Measurements from ENCODE around the gene FHAD1.
"Not testable (repeated sequence)": the region's sequence is repeated elsewhere in the genome, so short reads cannot be mapped to it uniquely, and the experiment has no call there.

FHAD1 gene

GRCh38 chr1:15424146-15424667 lies 177.2 kb downstream of the FHAD1 start:
- no peak for DNase-seq

DNA sequence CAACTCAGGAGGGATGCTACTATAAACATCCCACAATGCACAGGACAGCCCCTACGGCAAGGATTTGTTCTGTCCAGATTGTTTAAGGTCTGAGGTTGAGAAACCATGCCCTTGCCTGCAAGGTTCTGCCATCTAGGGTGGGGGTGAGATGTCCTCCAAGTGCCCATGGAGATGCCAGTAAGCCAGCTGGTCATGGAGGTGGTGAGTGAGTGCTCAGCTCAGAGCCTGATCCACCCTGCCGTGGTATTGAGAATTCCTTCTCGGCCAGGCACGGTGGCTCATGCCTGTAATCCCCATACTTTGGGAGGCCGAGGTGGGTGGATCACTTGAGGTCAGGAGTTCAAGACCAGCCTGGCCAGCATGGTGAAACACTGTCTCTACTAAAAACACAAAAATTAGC lies 178.0 kb downstream of the FHAD1 start:
- no peak for DNase-seq

DNA sequence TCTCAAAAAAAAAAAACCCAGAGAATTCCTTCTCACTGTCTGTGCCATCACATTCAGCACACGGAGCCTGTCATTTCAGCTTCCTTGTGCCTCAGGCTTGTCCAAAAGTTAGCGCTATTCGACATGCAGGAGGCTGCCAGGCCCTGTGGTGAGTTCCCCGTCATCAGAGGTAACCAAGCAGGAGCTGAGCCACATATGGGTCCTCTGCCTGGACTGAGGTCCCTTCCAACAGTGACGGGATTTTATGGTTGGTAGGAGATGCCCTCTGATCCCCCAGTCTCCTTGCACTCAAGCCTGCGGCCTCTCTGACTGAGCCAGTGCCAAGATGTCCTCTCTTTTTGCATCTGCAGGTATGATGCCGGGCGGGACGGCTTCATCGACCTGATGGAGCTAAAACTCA lies 178.5 kb downstream of the FHAD1 start:
- DNase-seq, result no peak

DNA sequence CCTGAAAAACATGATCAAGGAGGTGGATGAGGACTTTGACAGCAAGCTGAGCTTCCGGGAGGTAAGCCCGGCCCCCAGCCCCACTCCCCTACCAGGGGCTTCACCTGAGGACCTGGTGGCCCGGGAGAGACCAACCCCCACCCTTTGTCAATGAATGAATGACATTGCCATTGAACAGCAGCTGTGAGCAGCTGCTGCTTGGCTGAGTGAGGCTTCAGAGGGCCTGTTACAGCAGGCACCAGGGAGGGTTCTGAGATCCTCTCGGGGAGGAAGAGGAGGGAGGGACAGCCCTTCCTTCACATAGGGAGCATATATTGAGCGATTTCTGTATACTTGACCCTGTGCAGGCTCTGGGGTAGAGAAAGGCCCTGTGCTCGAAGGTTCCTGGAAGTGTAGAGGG lies 178.9 kb downstream of the FHAD1 start:
- no peak for DNase-seq

GRCh38 chr1:15426492-15427279 lies 179.7 kb downstream of the FHAD1 start:
- no peak for DNase-seq

- DNase-seq, result no peak
These were observed 180.2 kb downstream of the FHAD1 start for GRCh38 chr1:15427280-15427666.

DNA sequence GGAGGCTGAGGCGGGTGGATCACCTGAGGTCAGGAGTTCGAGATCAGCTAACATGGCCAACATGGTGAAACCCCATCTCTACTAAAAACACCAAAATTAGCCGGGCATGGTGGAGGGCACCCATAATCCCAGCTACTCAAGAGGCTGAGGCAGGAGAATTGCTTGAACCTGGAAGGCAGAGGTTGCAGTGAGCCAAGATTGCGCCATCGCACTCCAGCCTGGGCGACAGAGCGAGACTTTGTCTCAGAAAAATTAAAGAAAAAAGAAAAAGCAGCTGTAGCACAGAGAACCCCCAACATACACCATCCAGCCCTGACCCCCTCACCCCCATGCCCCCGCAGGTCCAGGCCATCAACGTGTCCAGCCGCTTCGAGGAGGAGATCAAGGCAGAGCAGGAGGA lies 181.2 kb downstream of the FHAD1 start:
- not testable (repeated sequence) for DNase-seq

DNA sequence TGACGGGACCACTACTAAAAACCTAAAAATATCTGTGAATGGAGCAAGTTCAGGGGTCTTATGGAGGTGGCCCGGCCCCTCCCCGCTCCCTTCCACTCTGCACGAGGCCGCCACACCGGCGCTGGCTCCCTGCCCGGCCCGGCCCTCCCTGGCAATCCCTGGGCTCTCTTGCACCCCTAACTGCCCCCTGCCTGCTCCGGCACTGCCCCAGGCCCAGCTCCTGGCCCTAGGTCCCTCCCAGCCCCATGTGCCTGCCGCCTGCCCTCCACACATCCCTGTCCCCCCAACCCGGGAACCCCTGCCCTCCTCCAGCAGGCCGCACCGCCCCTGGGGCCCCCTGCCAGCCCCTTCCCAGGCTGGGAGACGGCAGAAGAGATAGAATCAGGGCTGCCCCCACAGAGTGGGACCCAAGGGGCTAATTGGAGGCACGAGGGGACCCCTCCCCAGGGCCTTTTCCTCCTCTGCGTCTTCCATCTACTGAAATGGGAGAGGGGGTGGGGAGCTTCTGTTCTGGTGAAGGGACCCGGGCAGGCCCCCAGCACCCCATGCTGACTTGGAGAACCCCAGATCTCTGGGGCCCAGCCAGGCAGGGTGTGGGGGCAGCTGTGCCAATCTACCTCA lies 181.9 kb downstream of the FHAD1 start:
- DNase-seq, result no peak

GRCh38 chr1:15429701-15430149 lies 182.7 kb downstream of the FHAD1 start:
- no peak for DNase-seq

- no peak for DNase-seq
These were observed 184.0 kb downstream of the FHAD1 start for GRCh38 chr1:15430787-15431570.

DNA sequence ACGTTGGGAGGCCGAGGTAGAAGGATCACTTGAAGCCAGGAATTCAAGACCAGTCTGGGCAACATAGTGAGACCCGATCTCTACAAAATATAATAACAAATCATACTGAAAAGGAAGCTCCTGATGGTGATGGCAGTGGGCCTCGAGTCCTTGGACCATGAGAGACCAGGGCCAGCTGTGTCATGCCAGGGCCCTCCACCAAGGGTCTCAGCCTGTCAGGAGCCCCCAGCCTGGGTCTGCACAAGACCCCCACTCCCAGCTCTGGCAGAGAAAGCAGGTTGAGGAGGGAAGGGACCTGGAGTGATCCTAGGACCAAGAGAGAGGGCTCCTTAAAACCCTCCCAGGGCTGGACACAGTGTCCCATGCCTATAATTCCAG lies 184.5 kb downstream of the FHAD1 start:
- no peak for DNase-seq

DNA sequence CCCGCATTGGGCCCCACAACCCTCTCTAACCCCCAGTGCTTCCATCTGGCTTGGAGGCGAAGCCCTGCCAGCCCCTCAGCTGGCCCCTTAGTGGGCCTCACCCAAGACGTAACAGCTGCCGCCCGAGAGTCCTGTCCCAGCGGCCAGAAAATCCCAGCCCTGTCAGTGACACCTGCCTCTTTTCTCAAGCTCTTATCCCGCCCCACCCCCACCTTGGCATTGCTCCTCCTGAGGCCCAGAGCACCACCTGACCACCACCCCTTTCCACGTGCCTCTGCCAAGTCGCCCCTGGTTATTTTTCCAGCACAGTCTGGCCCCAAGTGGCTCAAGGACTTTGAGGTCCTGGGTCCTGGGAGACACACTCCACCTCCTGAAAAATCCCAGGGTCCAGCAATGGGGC lies 185.3 kb downstream of the FHAD1 start:
- no peak for DNase-seq

DNA sequence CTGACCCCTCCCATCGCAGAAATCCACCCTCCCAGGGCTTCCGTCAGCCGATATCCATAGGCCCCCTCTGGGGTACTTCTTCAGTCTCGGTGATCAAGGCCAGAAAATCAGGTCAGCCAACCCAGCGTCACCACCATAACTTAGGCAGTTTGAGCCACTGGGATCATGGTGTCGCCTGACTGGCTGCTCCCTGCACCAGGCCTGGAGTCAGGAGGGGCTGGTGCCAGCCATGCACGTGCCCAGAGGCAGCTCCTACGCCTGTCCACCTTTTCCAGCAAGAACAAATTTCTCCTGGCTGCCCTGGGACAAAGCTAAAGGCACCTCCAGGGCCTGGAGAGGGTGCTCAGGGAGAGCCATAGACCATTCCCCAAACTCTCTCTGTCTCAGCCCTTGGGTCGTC lies 186.4 kb downstream of the FHAD1 start:
- no peak for DNase-seq

- not testable (repeated sequence) for DNase-seq
These were observed 187.7 kb downstream of the FHAD1 start for GRCh38 chr1:15434739-15435138.

DNA sequence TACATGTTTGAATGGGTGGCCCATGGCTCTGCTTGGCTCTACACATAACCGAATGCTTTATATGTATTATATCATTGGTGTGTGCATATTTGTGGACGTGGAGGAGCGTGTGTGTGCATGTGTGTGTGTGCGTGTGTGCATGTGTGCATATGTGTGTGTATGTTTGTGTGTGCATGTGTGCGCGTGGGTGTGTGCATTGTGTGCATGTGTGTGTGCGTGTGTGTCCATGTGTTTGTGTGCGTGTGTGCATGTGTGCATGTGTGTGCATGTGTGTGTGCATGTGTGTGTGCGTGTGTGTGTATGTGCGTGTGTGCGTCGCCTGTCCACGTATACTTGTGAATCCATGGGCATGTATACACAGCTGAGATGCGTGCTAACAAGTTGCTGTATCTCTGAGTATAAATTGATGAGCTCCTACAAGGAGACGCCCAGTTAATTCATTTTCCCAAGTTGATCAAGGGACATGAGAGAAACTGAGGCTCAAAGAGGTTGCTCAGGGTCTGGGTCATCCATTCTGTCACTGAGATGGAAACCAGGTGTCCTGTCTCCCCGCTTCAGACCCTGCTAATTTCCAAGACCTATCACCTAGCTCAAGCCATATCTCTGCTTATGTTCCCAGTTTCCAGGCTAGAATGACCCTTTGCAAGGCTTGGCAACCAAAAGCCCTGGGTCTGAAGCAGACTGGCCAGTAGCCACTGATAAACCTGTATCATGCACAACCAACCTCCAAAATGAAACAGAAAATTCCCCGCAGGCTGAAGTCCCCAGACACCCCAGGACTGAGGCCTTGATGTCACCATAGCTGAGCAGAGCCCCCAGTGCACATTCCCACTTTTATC lies 188.4 kb downstream of the FHAD1 start:
- no peak for DNase-seq

- no peak for DNase-seq
These were observed 189.9 kb downstream of the FHAD1 start for GRCh38 chr1:15436881-15437442.

GRCh38 chr1:15439325-15439724 lies 192.3 kb downstream of the FHAD1 start:
- no peak for DNase-seq

- no peak for DNase-seq
These were observed 193.3 kb downstream of the FHAD1 start for GRCh38 chr1:15440357-15440756.

DNA sequence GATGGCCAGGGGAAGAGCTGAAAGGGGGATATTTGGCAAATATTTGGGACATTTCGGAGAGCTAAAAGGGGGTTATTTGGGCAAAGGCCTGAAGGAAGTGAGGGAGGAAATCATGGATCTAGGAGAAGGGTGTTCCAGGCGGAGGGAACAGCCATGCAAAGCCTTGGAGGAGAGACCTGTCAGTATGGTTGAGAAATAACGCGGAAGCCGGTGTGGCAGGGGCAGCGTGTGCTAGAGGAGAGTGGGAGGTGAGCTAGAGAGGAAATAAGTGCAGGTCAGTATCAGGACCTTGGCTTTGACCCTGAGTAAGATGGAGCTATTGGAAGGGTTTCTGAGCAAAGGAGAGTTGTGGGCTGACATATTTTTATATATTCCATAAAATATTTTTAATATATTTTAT lies 194.2 kb downstream of the FHAD1 start:
- no peak for DNase-seq

DNA sequence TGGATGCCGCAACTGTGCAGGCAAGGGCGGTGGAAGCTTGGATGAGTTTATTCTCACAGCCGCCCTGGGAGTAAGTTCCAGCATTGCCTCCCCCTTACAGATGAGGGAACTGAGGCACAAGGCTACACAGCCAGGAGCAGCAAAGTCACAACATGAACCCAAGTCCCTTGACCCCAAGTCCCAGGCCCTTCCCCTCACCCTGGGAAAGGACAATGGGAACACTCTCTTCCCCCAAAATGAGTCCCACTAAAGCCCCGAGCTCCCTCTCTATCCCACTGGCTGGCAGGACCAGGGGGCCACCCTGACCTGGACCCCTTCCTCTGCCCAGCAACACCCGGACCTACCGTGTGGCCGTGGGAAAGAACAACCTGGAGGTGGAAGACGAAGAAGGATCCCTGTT lies 195.1 kb downstream of the FHAD1 start:
- no peak for DNase-seq

DNA sequence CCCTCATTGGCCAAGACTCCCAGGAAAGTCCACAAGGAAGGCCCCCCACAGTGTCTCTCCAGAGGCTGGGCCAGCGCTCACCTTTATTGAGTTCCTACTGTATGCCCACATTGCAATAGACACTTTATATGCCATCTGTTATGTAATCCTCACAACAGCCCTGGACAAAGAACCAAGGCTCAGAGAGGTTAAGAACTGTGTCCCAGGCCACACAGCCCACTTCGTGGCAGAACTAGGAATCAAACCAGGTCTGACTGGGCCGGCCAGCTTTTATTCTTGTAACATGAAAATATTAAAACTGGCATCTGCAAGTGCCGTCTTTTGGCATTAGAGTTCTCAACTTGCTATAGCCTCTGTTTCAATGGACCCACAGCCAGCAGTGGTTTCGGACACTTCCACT lies 195.7 kb downstream of the FHAD1 start:
- DNase-seq, result no peak

GRCh38 chr1:15443281-15443680 lies 196.3 kb downstream of the FHAD1 start:
- no peak for DNase-seq
